Aorta (tissue), 4 donors: Measurements from ENCODE around the gene C9. TPM values are rescaled to one million over a fixed set of nuclear protein-coding genes. Genes with fewer than 3 reads are reported as not detected.

Source experiments
- polyA plus RNA-seq, 2 donors: library from polyadenylated mRNA; stranded (reverse); fragments of 200-250 nt; gene quantifications; one replicate each; pipeline ENCODE4 v1.2.3, GENCODE V29; 2013
- total RNA-seq, 2 donors: library from RNA; stranded (reverse); fragmentation: NEBNext Ultra II Directional; extraction: Animal tissue kit (Norgen Biotek cat#: 25700); gene quantifications; one replicate each; pipeline ENCODE4 v1.2.1, GENCODE V29; 2021
- donor health status: healthy with polysubstance abuse.
- donor health status: Bipolar disorder and iron deficiency.
- donor health status: DM: no; HTN: no; CAD: no.
- donor health status: DM: yes; HTN: yes; CAD: no.

The C9 gene
- total and polyA plus RNA-seq, 4 donors, result 0.13 to 0.30 (median 0.25) TPM; not detected in 1

Other genes starting within 250 kb of the C9 start
- 10 to 100 TPM; 16.3 to 45.8 TPM for gene FYB1, start 144.9 kb downstream of the C9 start, total RNA-seq
- gene FYB1, start 144.9 kb downstream of the C9 start, polyA plus RNA-seq, result 10 to 100 TPM in 1 of 2 donors, under 1 TPM in 1; 0.87 to 10.3 TPM
- gene DAB2, start 60.5 kb upstream of the C9 start, total RNA-seq, result 100 to 1,000 TPM; 119 to 255 TPM
- gene DAB2, start 60.5 kb upstream of the C9 start, polyA plus RNA-seq, result 10 to 100 TPM; 21.9 to 36.3 TPM